ENCODE measurements around the gene SLF2.

SLF2 gene

DNA sequence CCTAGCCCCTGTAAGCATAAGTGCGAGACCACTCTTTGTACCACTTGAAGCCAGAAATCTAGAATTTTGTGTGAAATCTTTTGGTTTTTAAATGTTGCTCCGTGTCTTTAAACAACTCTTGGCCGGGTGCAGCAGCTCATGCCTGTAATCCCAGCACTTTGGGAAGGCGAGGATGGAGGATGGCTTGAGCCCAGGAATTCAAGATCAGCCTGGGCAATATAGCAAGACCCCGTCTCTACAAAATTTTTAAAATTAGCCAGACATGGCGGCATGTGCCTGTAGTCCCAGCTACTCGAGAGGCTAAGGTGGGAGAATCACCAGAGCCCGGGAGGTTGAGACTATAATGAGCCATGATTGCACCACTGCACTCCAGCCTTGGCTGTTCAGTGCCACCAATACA is 4.4 kb upstream of the SLF2 start:
- in situ Hi-C loops (cut with MboI; ENCODE audit: low pct_unique_long_range_greater_than_20kb, low sequenced_read_pairs, unreplicated experiment): no loop called here
- TF ChIP-seq, protein P1, sequence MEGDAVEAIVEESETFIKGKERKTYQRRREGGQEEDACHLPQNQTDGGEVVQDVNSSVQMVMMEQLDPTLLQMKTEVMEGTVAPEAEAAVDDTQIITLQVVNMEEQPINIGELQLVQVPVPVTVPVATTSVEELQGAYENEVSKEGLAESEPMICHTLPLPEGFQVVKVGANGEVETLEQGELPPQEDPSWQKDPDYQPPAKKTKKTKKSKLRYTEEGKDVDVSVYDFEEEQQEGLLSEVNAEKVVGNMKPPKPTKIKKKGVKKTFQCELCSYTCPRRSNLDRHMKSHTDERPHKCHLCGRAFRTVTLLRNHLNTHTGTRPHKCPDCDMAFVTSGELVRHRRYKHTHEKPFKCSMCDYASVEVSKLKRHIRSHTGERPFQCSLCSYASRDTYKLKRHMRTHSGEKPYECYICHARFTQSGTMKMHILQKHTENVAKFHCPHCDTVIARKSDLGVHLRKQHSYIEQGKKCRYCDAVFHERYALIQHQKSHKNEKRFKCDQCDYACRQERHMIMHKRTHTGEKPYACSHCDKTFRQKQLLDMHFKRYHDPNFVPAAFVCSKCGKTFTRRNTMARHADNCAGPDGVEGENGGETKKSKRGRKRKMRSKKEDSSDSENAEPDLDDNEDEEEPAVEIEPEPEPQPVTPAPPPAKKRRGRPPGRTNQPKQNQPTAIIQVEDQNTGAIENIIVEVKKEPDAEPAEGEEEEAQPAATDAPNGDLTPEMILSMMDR (IDR thresholded peaks at IDR 0.05; ENCODE audit: extremely low read depth, insufficient read depth, missing control alignments): no peak
- no peak for DNase-seq (ENCODE audit: low spot score)

DNA sequence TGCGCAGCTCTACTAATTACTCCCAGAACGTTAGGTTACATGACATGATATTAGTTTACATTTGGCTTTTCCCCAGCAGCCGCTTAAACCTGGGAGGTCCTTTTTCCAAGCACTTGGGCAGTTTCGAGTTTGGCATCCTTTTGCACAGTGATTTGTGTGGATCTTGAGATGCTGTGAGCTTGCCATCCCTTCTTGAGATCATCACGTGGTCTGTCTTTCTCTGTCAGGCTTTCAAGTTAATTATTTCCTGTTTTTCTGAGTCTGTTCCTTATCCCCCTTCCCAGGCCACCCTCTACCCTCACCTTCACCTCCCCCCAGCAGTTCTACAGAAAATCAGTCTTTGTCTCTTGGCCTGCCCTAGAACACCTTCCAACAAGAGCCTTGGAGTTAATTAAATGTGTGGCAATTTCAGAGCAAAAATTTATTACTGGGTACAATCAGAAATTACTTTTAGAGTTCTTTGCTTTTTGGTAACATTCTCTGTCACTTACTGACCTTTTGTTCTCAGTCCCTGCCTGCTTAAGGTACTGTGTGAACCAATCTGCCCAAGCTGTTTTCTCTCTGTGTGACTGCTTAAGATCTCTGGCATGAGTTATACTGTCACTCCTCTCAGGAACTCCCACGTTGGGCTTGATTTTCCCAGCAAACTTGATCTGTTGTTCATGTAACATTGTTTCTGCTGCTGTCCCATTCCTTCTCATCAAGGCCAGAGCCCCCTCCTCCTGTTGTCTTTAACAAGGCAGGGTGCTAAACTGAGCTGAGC is 3.1 kb upstream of the SLF2 start:
- TF ChIP-seq, protein P1 (IDR thresholded peaks at IDR 0.05; ENCODE audit: extremely low read depth, insufficient read depth, missing control alignments): no peak
- in situ Hi-C loops (cut with MboI; ENCODE audit: low pct_unique_long_range_greater_than_20kb, low sequenced_read_pairs, unreplicated experiment): no loop called here
- DNase-seq (ENCODE audit: low spot score): no peak

DNA sequence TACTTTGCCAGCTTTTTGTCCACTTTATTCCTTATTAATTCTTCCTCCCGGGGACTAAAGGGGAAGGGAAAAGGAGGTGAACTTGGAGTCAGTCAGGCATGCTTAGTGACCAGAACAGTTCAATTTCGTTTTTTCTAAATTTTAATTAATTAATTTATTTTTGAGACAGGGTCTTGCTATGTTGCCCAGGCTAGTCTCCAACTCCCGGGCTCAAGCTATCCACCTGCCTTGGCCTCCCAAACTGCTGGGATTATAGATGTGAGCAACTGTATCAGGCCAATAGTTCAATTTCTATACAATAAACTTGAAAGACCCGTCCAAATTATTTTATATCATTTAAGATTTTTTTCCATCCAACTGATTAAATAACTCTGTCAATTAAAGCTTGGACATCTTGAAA is 1.3 kb upstream of the SLF2 start:
- DNase-seq (ENCODE audit: low spot score): no peak
- in situ Hi-C loops (cut with MboI; ENCODE audit: low pct_unique_long_range_greater_than_20kb, low sequenced_read_pairs, unreplicated experiment): no loop called here
- TF ChIP-seq, protein P1 (IDR thresholded peaks at IDR 0.05; ENCODE audit: extremely low read depth, insufficient read depth, missing control alignments): no peak

GRCh38 chr10:100912013-100912604 is 654 bp upstream of the SLF2 start:
- in situ Hi-C loops (cut with MboI; ENCODE audit: low pct_unique_long_range_greater_than_20kb, low sequenced_read_pairs, unreplicated experiment): no loop called here
- TF ChIP-seq, protein P1 (IDR thresholded peaks at IDR 0.05; ENCODE audit: extremely low read depth, insufficient read depth, missing control alignments): no peak
- DNase-seq (ENCODE audit: low spot score): no peak

- TF ChIP-seq, protein P1 (IDR thresholded peaks at IDR 0.05; ENCODE audit: extremely low read depth, insufficient read depth, missing control alignments): no peak
- no peak for DNase-seq (ENCODE audit: low spot score)
- in situ Hi-C loops (cut with MboI; ENCODE audit: low pct_unique_long_range_greater_than_20kb, low sequenced_read_pairs, unreplicated experiment): no loop called here
These were observed 705 bp downstream of the SLF2 start for GRCh38 chr10:100913470-100913865.

GRCh38 chr10:100917071-100917470 is 4.3 kb downstream of the SLF2 start:
- no peak for DNase-seq (ENCODE audit: low spot score)
- TF ChIP-seq, protein P1 (IDR thresholded peaks at IDR 0.05; ENCODE audit: extremely low read depth, insufficient read depth, missing control alignments): no peak
- in situ Hi-C loops (cut with MboI; ENCODE audit: low pct_unique_long_range_greater_than_20kb, low sequenced_read_pairs, unreplicated experiment): no loop called here
